Keratinocyte (primary cell): ENCODE measurements around the gene CDK14. TPM values are rescaled to one million over a fixed set of nuclear protein-coding genes. Genes with fewer than 3 reads are reported as not detected.

ENCODE experiments used
- DNase-seq: peaks from one replicate; pipeline ENCODE4 v3.0.0-alpha.2; 2011; ENCODE audit warnings: low read depth, missing footprints, low spot score
- FAIRE-seq: peaks from 2 replicates; lab custom pipeline; 2011; peaks lifted over from hg19 to GRCh38; lab: Jason Lieb, UNC
- H2AFZ ChIP-seq: 2 replicates; pipeline ENCODE4 v1.6.0; 2012; ENCODE audit warnings: low read length, control low read depth, inconsistent platforms; ENCODE audit not compliant: control insufficient read depth
- H3K27ac ChIP-seq: 2 replicates; pipeline ENCODE4 v1.5.1; 2011; ENCODE audit warnings: low read length; ENCODE audit not compliant: control insufficient read depth, insufficient read depth
- H3K27me3 ChIP-seq: 3 replicates; pipeline ENCODE4 v1.6.0; 2011; ENCODE audit warnings: low read length; ENCODE audit not compliant: control insufficient read depth, insufficient read depth; ENCODE audit errors: extremely low read depth
- H3K36me3 ChIP-seq, 2 experiments: 2 replicates in 1 of 2; 3 replicates in 1 of 2; pipeline ENCODE4 v1.5.1; 2011; ENCODE audit warnings: low read length in 2 of 2, mild to moderate bottlenecking in 1 of 2; ENCODE audit not compliant: control insufficient read depth in 2 of 2, insufficient read depth in 2 of 2; ENCODE audit errors: extremely low read depth in 1 of 2
- H3K4me1 ChIP-seq: 3 replicates; pipeline ENCODE4 v1.5.1; 2011; ENCODE audit warnings: low read length; ENCODE audit not compliant: control insufficient read depth, insufficient read depth; ENCODE audit errors: extremely low read depth
- H3K4me2 ChIP-seq: 3 replicates; pipeline ENCODE4 v1.6.0; 2011; ENCODE audit warnings: low read depth, low read length; ENCODE audit not compliant: control insufficient read depth, insufficient read depth; ENCODE audit errors: extremely low read depth
- H3K4me3 ChIP-seq, 3 experiments: fragments of 200-600 bp in 1 of 3; sonication (generic) in 1 of 3; 2 replicates in 2 of 3; 3 replicates in 1 of 3; pipeline ENCODE4 v1.5.1; 2011 to 2016; ENCODE audit warnings: low read length in 3 of 3, mild to moderate bottlenecking in 3 of 3, control low read depth in 2 of 3, inconsistent platforms in 1 of 3, low read depth in 1 of 3, mixed read lengths in 1 of 3, mixed run types in 1 of 3, moderate library complexity in 1 of 3; ENCODE audit not compliant: control insufficient read depth in 2 of 3, insufficient read depth in 2 of 3; ENCODE audit errors: extremely low read depth in 1 of 3
- H3K79me2 ChIP-seq: 2 replicates; pipeline ENCODE4 v1.6.0; 2012; ENCODE audit warnings: low read length; ENCODE audit not compliant: control insufficient read depth, insufficient read depth
- H3K9ac ChIP-seq: 3 replicates; pipeline ENCODE4 v1.6.0; 2011; ENCODE audit warnings: low read length; ENCODE audit not compliant: control insufficient read depth, insufficient read depth; ENCODE audit errors: extremely low read depth
- H3K9me1 ChIP-seq: 3 replicates; pipeline ENCODE4 v1.6.0; 2011; ENCODE audit warnings: low read length; ENCODE audit not compliant: control insufficient read depth, insufficient read depth; ENCODE audit errors: extremely low read depth
- H3K9me3 ChIP-seq: 2 replicates; pipeline ENCODE4 v1.5.1; 2012; ENCODE audit warnings: low read depth, low read length; ENCODE audit not compliant: control insufficient read depth
- H4K20me1 ChIP-seq: 3 replicates; pipeline ENCODE4 v1.6.0; 2011; ENCODE audit warnings: low read length; ENCODE audit not compliant: control insufficient read depth, insufficient read depth; ENCODE audit errors: extremely low read depth
- CTCF ChIP-seq, 3 experiments: IDR thresholded peaks in 1 of 3; conservative IDR thresholded peaks in 1 of 3; optimal IDR thresholded peaks in 1 of 3; 2 replicates in 2 of 3; 3 replicates in 1 of 3; pipeline versions ENCODE3 to v1.5.1; 2011; ENCODE audit warnings: low read length in 3 of 3, mild to moderate bottlenecking in 3 of 3, moderate library complexity in 2 of 3, control low read depth in 1 of 3, inconsistent platforms in 1 of 3; ENCODE audit not compliant: insufficient read depth in 2 of 3; ENCODE audit errors: extremely low read depth in 1 of 3
- EZH2 ChIP-seq: IDR thresholded peaks from one replicate; pipeline ENCODE4 v1.6.1; 2012; ENCODE audit warnings: inconsistent platforms, mild to moderate bottlenecking, low read length, moderate library complexity
- dilution Hi-C: fragments of 300-500 bp; cut with MboI; formaldehyde crosslinking; loops from one replicate; pipeline ENCODE4 v1.7.0; 2020; ENCODE audit warnings: low sequenced_read_pairs; ENCODE audit not compliant: extremely low pct_ligation_motif_present
- polyA plus RNA-seq, 5 experiments: library from polyadenylated mRNA; depleted of rRNA in 3 of 5; stranded (reverse) in 3 of 5; stranded (forward) in 1 of 5; unstranded in 1 of 5; fragments of >200 nt; gene quantifications; 1 replicate in 1 of 5; 2 replicates in 3 of 5; 3 replicates in 1 of 5; pipeline versions ENCODE4 v1.2.1 to v1.2.3, GENCODE V29; 2011 to 2012; ENCODE audit warnings: missing spikeins in 2 of 5, low read depth in 1 of 5, low replicate concordance in 1 of 5

CDK14 gene
- polyA plus RNA-seq, 1 donor (not counting 4 experiments of a cell fraction or from before 2014, with no cell fraction given), result 4.0 TPM

- Histone ChIP-seq H3K9ac (no peak overlapping the region), H3K4me2 (no peak overlapping the region), H3K79me2 (no peaks in the 10 kb centered on the region), H4K20me1 (no peaks in the 10 kb centered on the region), H3K4me3 (no peak overlapping the region), H3K36me3 (no peaks in the 10 kb centered on the region), H3K9me1 (no peaks in the 10 kb centered on the region), H3K27me3 (no peaks in the 10 kb centered on the region), H2AFZ (no peak overlapping the region), H3K27ac (no peak overlapping the region), H3K9me3 (no peaks in the 10 kb centered on the region), H3K4me1 (no peaks in the 10 kb centered on the region)
- FAIRE-seq (no peak), DNase-seq (no peak)
- TF ChIP-seq CTCF (optimal IDR thresholded peaks at IDR 0.05 in 1 of 3, IDR thresholded peaks at IDR 0.05 in 1 of 3, conservative IDR thresholded peaks at IDR 0.05 in 1 of 3; ENCODE audit: extremely low read depth in 1 of 3, insufficient read depth in 2 of 3, low read length in 3 of 3) (no peak), EZH2 (no peak)
- dilution Hi-C loops, result no loop called here
Measured at GRCh38 chr7:90715067-90715466, 118.9 kb downstream of the CDK14 start.

- Histone ChIP-seq H3K4me1 (no peaks in the 10 kb centered on the region), H3K4me3 (no peak overlapping the region), H3K4me2 (no peak overlapping the region), H3K9me3 (no peaks in the 10 kb centered on the region), H3K27ac (no peak overlapping the region), H3K79me2 (no peaks in the 10 kb centered on the region), H3K9ac (no peak overlapping the region), H2AFZ (no peak overlapping the region), H3K27me3 (no peaks in the 10 kb centered on the region), H3K9me1 (no peaks in the 10 kb centered on the region), H4K20me1 (no peaks in the 10 kb centered on the region), H3K36me3 (no peaks in the 10 kb centered on the region)
- no peak for DNase-seq
- FAIRE-seq, result no peak
- no peak for TF ChIP-seq EZH2
- TF ChIP-seq CTCF (optimal IDR thresholded peaks at IDR 0.05 in 1 of 3, IDR thresholded peaks at IDR 0.05 in 1 of 3, conservative IDR thresholded peaks at IDR 0.05 in 1 of 3; ENCODE audit: extremely low read depth in 1 of 3, insufficient read depth in 2 of 3, low read length in 3 of 3), result no peak
- dilution Hi-C loops, result no loop called here
Measured at GRCh38 chr7:90717296-90718060, 121.4 kb downstream of the CDK14 start.
